ENCODE data around the gene SSBP4.
A peak's percentile ranks its signal among the peaks of the same experiment; 100 is the strongest.

SSBP4 gene

GRCh38 chr19:18473003-18473705, 54.0 kb downstream of the SSBP4 start:
- DNase-seq = no peak

GRCh38 chr19:18473706-18474087, 54.5 kb downstream of the SSBP4 start:
- no peak for DNase-seq

- no peak for DNase-seq
These were observed 55.2 kb downstream of the SSBP4 start for GRCh38 chr19:18474366-18474887.

GRCh38 chr19:18475004-18475453, 55.8 kb downstream of the SSBP4 start:
- no peak for DNase-seq

DNA sequence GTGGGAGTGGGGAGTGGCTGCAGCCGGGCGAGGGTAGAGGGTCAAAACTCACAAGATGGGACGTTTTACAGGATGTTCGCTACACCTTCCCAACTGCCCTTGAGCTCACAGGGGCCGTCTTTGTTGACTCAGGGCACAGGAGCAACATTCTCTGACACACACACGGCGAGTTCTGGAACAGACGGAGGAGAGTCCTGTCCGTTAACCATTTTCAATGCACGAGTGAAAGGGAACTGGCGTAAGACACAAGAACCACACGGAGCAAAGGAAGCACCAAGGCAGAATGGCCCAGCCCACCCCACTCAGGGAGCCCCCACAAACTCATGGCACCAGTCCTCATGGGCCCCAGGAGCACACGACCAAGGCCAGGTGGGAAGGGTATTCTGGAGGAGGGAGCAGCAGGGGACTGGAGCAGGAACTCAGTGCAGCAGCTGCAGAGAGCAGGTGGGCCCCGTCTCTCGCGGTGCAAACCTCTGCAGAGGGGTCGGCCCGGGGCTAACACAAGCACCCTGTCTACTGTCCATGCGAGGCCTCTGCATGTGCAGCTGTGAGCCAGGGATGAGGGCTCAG, 56.6 kb downstream of the SSBP4 start:
- DNase-seq = no peak

GRCh38 chr19:18476507-18477041, 57.4 kb downstream of the SSBP4 start:
- DNase-seq = no peak

- DNase-seq = no peak
These were observed 58.0 kb downstream of the SSBP4 start for GRCh38 chr19:18477042-18477779.

DNA sequence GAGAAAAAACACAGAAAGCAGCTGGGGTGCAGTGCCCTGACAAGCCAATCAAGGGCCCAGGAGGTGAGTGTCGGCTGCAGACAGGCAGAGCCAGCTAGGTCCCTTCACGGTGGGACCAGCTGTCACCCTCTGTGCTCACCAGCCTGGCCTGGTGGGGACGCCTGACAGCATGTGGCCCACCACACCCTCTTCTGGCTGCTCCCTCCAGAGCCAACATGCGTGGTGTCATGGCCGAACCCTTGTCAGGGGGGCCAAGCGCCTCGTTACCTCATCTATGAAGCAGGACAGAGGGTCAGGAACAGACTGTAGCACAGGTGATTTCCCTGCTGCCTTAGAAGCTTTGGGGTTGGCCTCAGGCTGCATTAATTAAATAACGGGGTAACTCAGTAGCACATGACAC, 58.8 kb downstream of the SSBP4 start:
- peak; percentile 33 for DNase-seq

- DNase-seq = peak; percentile 86
These were observed 59.5 kb downstream of the SSBP4 start for GRCh38 chr19:18478545-18479311.

DNA sequence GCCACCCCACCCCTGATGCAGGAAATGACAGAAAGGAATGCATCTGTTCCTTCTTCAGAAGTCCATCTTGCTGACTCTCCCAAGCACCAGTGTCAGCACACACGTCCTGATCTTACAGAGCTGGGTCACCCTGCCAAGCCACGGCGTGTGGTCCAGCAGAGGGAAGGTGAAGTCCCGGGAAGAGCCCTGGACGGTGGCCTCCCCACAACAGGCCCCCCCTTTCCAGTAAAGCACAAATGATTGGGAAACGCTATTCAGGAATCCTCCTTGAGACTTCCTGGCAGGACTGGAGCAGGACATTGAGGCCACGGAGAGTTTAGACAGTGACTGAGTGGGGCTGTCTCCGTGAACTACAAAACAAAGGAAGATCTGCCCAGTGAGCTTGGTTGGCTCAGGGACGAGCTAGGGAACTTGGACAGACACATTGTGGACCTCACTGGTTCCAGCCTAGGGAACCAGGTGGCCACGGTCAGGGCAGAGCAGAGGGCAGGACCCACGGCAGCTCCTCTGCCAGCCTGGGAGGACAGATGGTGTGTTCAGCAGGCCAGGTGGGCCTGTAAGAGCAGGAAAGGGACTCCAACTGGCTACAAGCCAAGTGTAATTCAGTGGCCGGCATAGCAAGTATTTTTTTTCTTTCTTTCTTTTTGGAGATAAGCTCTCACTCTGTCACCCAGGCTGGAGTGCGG, 61.0 kb downstream of the SSBP4 start:
- peak; percentile 85 for DNase-seq

DNA sequence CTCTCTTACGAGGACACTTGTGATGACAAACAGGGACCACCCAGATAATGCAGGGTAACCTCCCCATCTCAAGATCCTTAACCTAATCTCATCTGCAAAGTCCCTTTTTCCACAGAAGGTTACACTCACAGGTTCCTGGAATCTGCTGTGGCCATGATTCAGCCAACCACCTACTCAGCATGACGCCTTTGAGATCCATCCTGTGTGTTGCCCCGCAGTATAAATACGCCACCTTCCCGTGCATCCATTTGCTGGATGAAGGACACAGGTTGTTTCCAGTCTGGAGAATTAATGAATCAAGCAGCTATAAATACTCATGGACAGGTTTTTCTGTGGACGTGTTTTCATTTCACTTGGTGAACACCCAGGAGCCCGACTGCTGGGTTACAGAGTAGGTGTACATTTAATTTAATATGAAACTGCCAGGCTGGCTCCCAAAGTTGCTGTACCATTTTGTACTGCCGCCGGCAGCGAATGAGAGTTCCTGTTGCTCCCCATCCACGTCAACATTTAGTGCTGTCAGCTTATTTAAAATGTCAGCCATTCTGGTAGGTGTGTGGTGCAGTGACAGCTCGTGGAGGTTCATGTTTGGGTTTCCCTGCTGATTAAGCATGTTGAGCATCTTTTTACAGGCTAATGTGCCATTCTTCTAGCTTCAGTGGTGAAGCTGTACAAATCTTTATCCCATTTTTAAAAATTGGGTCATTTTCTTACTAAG, 62.5 kb downstream of the SSBP4 start:
- peak; percentile 25 for DNase-seq

DNA sequence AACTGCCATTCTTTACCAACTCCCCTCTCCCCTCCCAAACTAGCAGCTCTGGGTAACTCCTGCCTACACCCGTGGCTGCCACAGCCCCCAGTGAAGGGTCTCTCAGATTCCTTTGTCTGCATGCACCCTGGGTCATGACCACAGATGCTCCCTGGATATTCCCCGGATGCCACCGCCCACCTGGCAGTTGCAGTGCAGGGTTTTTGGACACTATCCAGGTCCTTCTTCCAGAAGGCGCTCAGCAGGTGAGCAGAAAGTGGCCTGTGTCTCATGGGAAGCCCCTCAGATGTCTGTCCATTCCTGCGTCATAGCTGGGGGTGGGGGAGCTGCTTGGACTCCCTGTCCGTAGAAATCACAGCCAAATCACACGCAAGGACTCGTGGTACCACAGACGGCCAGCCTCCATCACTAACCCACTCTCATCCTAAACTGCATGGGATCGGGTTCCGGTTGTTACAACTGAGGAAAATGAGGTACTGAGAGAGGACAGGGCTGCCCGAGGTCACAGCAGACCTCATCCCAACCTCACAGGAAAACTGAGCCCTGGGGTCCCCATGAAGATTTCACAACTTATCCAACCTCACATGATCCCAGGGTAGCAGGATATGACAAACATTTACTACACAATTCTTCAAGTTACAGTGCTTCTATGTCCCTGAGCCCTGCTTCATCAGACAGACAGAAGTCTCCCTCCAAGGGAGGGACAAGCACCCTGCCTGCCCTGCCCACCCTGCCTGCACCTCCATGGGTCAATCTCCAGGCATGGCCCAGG, 64.1 kb downstream of the SSBP4 start:
- DNase-seq = peak; percentile 90
